VCaP (cell line): ENCODE results near the gene NRXN3.

ENCODE experiments used
- H3K27ac ChIP-seq: fragments of 450-650 bp; 2 replicates; pipeline ENCODE4 v1.5.1; 2017
- CTCF ChIP-seq: fragments of 450-650 bp; conservative IDR thresholded peaks from 2 replicates; pipeline ENCODE4 v1.5.1; 2017; ENCODE audit warnings: mild to moderate bottlenecking, moderate library complexity

The NRXN3 gene

GRCh38 chr14:79575032-79575431, 1404.9 kb downstream of the NRXN3 start:
- no peak overlapping the region for H3K27ac ChIP-seq
- TF ChIP-seq CTCF: no peak

- no peak for TF ChIP-seq CTCF
- no peak overlapping the region for H3K27ac ChIP-seq
These were observed 1406.3 kb downstream of the NRXN3 start for GRCh38 chr14:79576424-79576823.

- TF ChIP-seq CTCF: no peak
- H3K27ac ChIP-seq: no peak overlapping the region
These were observed 1408.3 kb downstream of the NRXN3 start for GRCh38 chr14:79578470-79578869.

GRCh38 chr14:79580414-79580813, 1410.2 kb downstream of the NRXN3 start:
- TF ChIP-seq CTCF: no peak
- no peak overlapping the region for H3K27ac ChIP-seq

- no peak for TF ChIP-seq CTCF
- no peak overlapping the region for H3K27ac ChIP-seq
These were observed 1410.7 kb downstream of the NRXN3 start for GRCh38 chr14:79580906-79581305.

- no peak overlapping the region for H3K27ac ChIP-seq
- no peak for TF ChIP-seq CTCF
These were observed 1411.9 kb downstream of the NRXN3 start for GRCh38 chr14:79581912-79582576.

- no peak overlapping the region for H3K27ac ChIP-seq
- TF ChIP-seq CTCF: no peak
These were observed 1413.7 kb downstream of the NRXN3 start for GRCh38 chr14:79583738-79584408.
